H1 (cell line): ENCODE results near the gene EIF2B5.

ENCODE experiments used
- CEBPB ChIP-seq: IDR thresholded peaks from 2 replicates; pipeline ENCODE4 v1.6.1; 2012; ENCODE audit warnings: low read depth, low read length
- EZH2 ChIP-seq: fragments of 200-600 bp; sonication (generic); IDR thresholded peaks from 2 replicates; pipeline ENCODE4 v1.7.1; 2012; ENCODE audit warnings: low read depth, mild to moderate bottlenecking, moderate library complexity, low read length, inconsistent platforms; ENCODE audit not compliant: severe bottlenecking
- JUN ChIP-seq: IDR thresholded peaks from 2 replicates; pipeline ENCODE4 v1.6.1; 2011; ENCODE audit warnings: low read depth, mild to moderate bottlenecking, improper control_type of control experiment, low read length
- RXRA ChIP-seq: IDR thresholded peaks from 2 replicates; pipeline ENCODE4 v1.6.1; 2011; ENCODE audit warnings: low read depth, mild to moderate bottlenecking, low read length, moderate library complexity; ENCODE audit not compliant: insufficient read depth
- SRF ChIP-seq: IDR thresholded peaks from 2 replicates; pipeline ENCODE4 v1.6.1; 2011; ENCODE audit warnings: mild to moderate bottlenecking, low read depth, low read length, moderate library complexity
- TF ChIP-seq, protein P1 (sequence below), 3 experiments: IDR thresholded peaks; 1 replicate in 2 of 3; 2 replicates in 1 of 3; pipeline versions ENCODE4 v1.5.1 to v1.6.1; 2011; ENCODE audit warnings: low read length in 3 of 3, mild to moderate bottlenecking in 3 of 3, inconsistent platforms in 2 of 3, low read depth in 1 of 3, moderate library complexity in 1 of 3; ENCODE audit not compliant: insufficient read depth in 1 of 3; ENCODE audit errors: control extremely low read depth in 1 of 3

DNA sequence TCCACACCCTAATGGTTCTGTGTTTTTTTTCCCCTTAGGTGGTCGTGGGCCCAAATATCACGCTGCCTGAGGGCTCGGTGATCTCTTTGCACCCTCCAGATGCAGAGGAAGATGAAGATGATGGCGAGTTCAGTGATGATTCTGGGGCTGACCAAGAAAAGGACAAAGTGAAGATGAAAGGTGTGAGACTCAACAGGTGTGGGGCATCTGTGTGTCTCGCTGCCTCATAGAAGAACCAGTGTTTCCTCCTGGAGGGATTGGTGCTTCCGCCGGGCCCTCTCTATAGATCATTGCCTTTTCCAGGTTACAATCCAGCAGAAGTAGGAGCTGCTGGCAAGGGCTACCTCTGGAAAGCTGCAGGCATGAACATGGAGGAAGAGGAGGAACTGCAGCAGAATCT, 7.0 kb downstream of the EIF2B5 start:
- TF ChIP-seq JUN (no peak), RXRA (no peak), SRF (no peak), EZH2 (no peak), CEBPB (no peak)
- TF ChIP-seq, protein P1, sequence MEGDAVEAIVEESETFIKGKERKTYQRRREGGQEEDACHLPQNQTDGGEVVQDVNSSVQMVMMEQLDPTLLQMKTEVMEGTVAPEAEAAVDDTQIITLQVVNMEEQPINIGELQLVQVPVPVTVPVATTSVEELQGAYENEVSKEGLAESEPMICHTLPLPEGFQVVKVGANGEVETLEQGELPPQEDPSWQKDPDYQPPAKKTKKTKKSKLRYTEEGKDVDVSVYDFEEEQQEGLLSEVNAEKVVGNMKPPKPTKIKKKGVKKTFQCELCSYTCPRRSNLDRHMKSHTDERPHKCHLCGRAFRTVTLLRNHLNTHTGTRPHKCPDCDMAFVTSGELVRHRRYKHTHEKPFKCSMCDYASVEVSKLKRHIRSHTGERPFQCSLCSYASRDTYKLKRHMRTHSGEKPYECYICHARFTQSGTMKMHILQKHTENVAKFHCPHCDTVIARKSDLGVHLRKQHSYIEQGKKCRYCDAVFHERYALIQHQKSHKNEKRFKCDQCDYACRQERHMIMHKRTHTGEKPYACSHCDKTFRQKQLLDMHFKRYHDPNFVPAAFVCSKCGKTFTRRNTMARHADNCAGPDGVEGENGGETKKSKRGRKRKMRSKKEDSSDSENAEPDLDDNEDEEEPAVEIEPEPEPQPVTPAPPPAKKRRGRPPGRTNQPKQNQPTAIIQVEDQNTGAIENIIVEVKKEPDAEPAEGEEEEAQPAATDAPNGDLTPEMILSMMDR (IDR thresholded peaks at IDR 0.05; ENCODE audit: control extremely low read depth in 1 of 3, insufficient read depth in 1 of 3, low read depth in 1 of 3, low read length in 3 of 3) = no peak
